HepG2 (cell line): Measurements from ENCODE around the gene FIBP. TPM values are rescaled to one million over a fixed set of nuclear protein-coding genes. Genes with fewer than 3 reads are reported as not detected.

Experiments
- ATRX ChIP-seq: sonication (generic); formaldehyde crosslinking; IDR thresholded peaks from 2 replicates; pipeline ENCODE4 v1.4.0; 2020; ENCODE audit warnings: missing genetic modification reagents, borderline replicate concordance
- IKZF4 ChIP-seq: sonication (generic); formaldehyde crosslinking; IDR thresholded peaks from 2 replicates; pipeline ENCODE4 v1.5.1; 2020; ENCODE audit warnings: borderline replicate concordance, mild to moderate bottlenecking, low read depth, missing genetic modification reagents; ENCODE audit errors: not compliant biosample characterization
- JUNB ChIP-seq: sonication (generic); formaldehyde crosslinking; IDR thresholded peaks from 2 replicates; pipeline ENCODE4 v1.8.0; 2022; ENCODE audit warnings: missing genetic modification reagents, mild to moderate bottlenecking, borderline replicate concordance
- JUND ChIP-seq: sonication (generic); formaldehyde crosslinking; IDR thresholded peaks from 2 replicates; pipeline ENCODE4 v1.8.0; 2022; ENCODE audit warnings: mild to moderate bottlenecking, missing genetic modification reagents
- KDM4B ChIP-seq: sonication (generic); formaldehyde crosslinking; IDR thresholded peaks from 2 replicates; pipeline ENCODE4 v1.4.0; 2020; ENCODE audit warnings: missing genetic modification reagents
- KLF13 ChIP-seq: sonication (generic); formaldehyde crosslinking; IDR thresholded peaks from 2 replicates; pipeline ENCODE4 v1.4.0; 2020; ENCODE audit warnings: mild to moderate bottlenecking, missing genetic modification reagents
- MIER3 ChIP-seq: IDR thresholded peaks from 2 replicates; pipeline ENCODE4 v1.6.1; 2016; ENCODE audit warnings: missing compliant biosample characterization, borderline replicate concordance
- PTBP1 ChIP-seq: fragments of 200-400 bp; formaldehyde crosslinking; IDR thresholded peaks from 2 replicates; pipeline ENCODE4 v1.6.1; 2018; ENCODE audit warnings: low read length, low read depth; ENCODE audit not compliant: poor library complexity, severe bottlenecking
- TAF1 ChIP-seq: sonication (generic); formaldehyde crosslinking; IDR thresholded peaks from 2 replicates; pipeline ENCODE4 v1.4.0; 2020; ENCODE audit warnings: missing genetic modification reagents
- ZBTB4 ChIP-seq: sonication (generic); formaldehyde crosslinking; IDR thresholded peaks from 2 replicates; pipeline ENCODE4 v1.4.0; 2020; ENCODE audit warnings: missing genetic modification reagents, mild to moderate bottlenecking, borderline replicate concordance
- ZFP1 ChIP-seq: IDR thresholded peaks from 2 replicates; pipeline ENCODE4 v1.6.1; 2016
- ZNF207 ChIP-seq: fragments of 450-650 bp; IDR thresholded peaks from 2 replicates; pipeline ENCODE4 v1.6.1; 2016; ENCODE audit warnings: antibody characterized with exemption, borderline replicate concordance
- ZNF225 ChIP-seq: sonication (generic); formaldehyde crosslinking; IDR thresholded peaks from 2 replicates; pipeline ENCODE4 v1.4.0; 2020; ENCODE audit warnings: mild to moderate bottlenecking, missing genetic modification reagents
- ZNF275 ChIP-seq: sonication (generic); formaldehyde crosslinking; IDR thresholded peaks from 2 replicates; pipeline ENCODE4 v1.8.0; 2022; ENCODE audit warnings: missing genetic modification reagents, mild to moderate bottlenecking, inconsistent platforms, borderline replicate concordance
- ZNF335 ChIP-seq: sonication (generic); formaldehyde crosslinking; IDR thresholded peaks from 2 replicates; pipeline ENCODE4 v1.4.0; 2020; ENCODE audit warnings: missing genetic modification reagents
- ZNF747 ChIP-seq: sonication (generic); formaldehyde crosslinking; IDR thresholded peaks from 2 replicates; pipeline ENCODE4 v1.8.1; 2023; ENCODE audit warnings: missing genetic modification reagents, mild to moderate bottlenecking, borderline replicate concordance
- ZSCAN12 ChIP-seq: sonication (generic); formaldehyde crosslinking; IDR thresholded peaks from 2 replicates; pipeline ENCODE4 v1.9.0; 2021; ENCODE audit warnings: mild to moderate bottlenecking, missing genetic modification reagents
- polyA plus RNA-seq, 8 experiments: library from polyadenylated mRNA; depleted of rRNA in 3 of 8; stranded (reverse) in 7 of 8; unstranded in 1 of 8; fragments of >200 nt; fragmentation: Illumina TruSeq in 4 of 8; extraction: Trizol in 4 of 8; gene quantifications; 2 replicates each; pipeline versions ENCODE4 v1.2.1 to v1.2.3, GENCODE V29; 2011 to 2016; ENCODE audit warnings: low read depth in 4 of 8, missing spikeins in 1 of 8, mixed read lengths in 1 of 8; ENCODE audit not compliant: insufficient read depth in 1 of 8
- total RNA-seq, 5 experiments: library from RNA; depleted of rRNA; stranded (reverse); fragments of >200 nt; fragmentation: Illumina TruSeq; extraction: Trizol; gene quantifications; 2 replicates each; pipeline ENCODE4 v1.2.3, GENCODE V29; 2016; ENCODE audit warnings: low read depth in 1 of 5
- TF ChIP-seq, protein P1 (sequence below): IDR thresholded peaks from 2 replicates; pipeline ENCODE4 v1.6.1; 2016; ENCODE audit warnings: mild to moderate bottlenecking, missing biosample characterization, missing genetic modification reagents
- TF ChIP-seq, protein P2 (sequence below): sonication (generic); formaldehyde crosslinking; IDR thresholded peaks from 2 replicates; pipeline ENCODE4 v1.4.0; 2020; ENCODE audit warnings: missing genetic modification reagents
- TF ChIP-seq, protein P3 (sequence below): IDR thresholded peaks from 2 replicates; pipeline ENCODE4 v1.6.1; 2016; ENCODE audit warnings: low read depth, control low read depth
- TF ChIP-seq, protein P4 (sequence below): sonication (generic); formaldehyde crosslinking; IDR thresholded peaks from 2 replicates; pipeline ENCODE4 v1.5.0; 2020; ENCODE audit warnings: missing genetic modification reagents

Gene FIBP
- total and polyA plus RNA-seq, 2 of the 13 experiments (the other 11 are each of a cell fraction or from before 2014, with no cell fraction given) = 42.9 to 62.1 TPM

DNA sequence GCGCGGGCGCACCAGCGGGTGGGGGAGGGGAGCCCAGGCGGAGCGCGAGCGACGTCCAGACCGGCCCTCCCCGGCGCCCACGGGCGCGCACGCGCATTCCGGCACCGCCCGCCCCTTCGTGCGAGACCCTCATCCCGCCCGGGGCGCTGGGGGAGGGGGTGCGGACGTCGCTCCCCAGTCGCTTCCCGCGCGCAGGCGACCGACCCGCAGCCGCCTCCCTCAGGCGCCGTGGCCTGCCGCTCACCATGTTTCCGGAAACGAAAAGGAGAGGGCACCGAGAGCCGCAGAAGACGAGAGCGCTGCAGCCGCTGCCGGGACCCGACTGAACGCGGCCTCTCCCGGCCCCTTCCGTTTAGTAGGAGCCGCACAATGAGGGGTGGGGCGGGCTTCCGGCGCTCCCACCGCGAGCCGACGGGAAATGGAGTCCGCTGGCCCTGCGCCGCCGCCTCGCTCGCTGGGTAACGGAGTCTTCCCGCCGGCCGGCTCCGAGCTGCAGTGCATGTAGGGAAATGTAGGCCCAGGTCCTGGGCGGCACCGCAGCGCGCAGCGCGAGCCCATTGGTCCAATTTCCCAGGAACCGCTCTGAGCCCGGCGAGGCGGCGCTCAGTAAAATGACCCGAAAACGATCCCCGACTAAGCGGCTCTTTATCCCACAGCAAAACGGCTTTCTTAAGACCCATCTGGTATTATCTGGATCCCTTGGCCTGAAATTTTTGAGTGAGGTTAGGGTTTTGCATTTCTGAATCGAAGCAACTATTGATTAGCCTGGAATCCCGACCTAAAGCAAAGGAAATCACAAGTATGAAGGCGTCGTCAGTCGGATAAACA is 30.2 kb downstream of the FIBP start, which contains the start of gene CFL1 (continued):
- TF ChIP-seq, protein P1, sequence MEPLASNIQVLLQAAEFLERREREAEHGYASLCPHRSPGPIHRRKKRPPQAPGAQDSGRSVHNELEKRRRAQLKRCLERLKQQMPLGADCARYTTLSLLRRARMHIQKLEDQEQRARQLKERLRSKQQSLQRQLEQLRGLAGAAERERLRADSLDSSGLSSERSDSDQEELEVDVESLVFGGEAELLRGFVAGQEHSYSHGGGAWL = no peak
- no peak for TF ChIP-seq ZNF747 (CRISPR knock-in tag)
- TF ChIP-seq, protein P2, sequence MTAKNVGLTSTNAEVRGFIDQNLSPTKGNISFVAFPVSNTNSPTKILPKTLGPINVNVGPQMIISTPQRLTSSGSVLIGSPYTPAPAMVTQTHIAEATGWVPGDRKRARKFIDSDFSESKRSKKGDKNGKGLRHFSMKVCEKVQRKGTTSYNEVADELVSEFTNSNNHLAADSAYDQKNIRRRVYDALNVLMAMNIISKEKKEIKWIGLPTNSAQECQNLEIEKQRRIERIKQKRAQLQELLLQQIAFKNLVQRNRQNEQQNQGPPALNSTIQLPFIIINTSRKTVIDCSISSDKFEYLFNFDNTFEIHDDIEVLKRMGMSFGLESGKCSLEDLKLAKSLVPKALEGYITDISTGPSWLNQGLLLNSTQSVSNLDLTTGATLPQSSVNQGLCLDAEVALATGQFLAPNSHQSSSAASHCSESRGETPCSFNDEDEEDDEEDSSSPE (CRISPR knock-in tag) = peak; percentile 95
- TF ChIP-seq TAF1 = peak; percentile 94
- no peak for TF ChIP-seq JUND (CRISPR knock-in tag)
- TF ChIP-seq KDM4B = no peak
- TF ChIP-seq ZSCAN12 (CRISPR knock-in tag) = no peak
- TF ChIP-seq IKZF4 (CRISPR knock-in tag) = peak; percentile 84
- TF ChIP-seq MIER3 (CRISPR knock-in tag) = no peak
- no peak for TF ChIP-seq ZNF275 (CRISPR knock-in tag)
- TF ChIP-seq ZNF225 (CRISPR knock-in tag) = 0 out of 2 replicates have a peak, but pooled peaks have one; percentile 42
- TF ChIP-seq ZBTB4 (CRISPR knock-in tag) = 0 out of 2 replicates have a peak, but pooled peaks have one; percentile 25
- no peak for TF ChIP-seq PTBP1
- TF ChIP-seq ZNF207 = no peak
- TF ChIP-seq ATRX (CRISPR knock-in tag) = no peak
- TF ChIP-seq, protein P3, sequence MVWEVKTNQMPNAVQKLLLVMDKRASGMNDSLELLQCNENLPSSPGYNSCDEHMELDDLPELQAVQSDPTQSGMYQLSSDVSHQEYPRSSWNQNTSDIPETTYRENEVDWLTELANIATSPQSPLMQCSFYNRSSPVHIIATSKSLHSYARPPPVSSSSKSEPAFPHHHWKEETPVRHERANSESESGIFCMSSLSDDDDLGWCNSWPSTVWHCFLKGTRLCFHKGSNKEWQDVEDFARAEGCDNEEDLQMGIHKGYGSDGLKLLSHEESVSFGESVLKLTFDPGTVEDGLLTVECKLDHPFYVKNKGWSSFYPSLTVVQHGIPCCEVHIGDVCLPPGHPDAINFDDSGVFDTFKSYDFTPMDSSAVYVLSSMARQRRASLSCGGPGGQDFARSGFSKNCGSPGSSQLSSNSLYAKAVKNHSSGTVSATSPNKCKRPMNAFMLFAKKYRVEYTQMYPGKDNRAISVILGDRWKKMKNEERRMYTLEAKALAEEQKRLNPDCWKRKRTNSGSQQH (CRISPR knock-in tag) = peak; percentile 91
- no peak for TF ChIP-seq JUNB (CRISPR knock-in tag)
- TF ChIP-seq KLF13 (CRISPR knock-in tag) = no peak
- TF ChIP-seq ZFP1 (CRISPR knock-in tag) = 0 out of 2 replicates have a peak, but pooled peaks have one; percentile 41
- TF ChIP-seq, protein P4, sequence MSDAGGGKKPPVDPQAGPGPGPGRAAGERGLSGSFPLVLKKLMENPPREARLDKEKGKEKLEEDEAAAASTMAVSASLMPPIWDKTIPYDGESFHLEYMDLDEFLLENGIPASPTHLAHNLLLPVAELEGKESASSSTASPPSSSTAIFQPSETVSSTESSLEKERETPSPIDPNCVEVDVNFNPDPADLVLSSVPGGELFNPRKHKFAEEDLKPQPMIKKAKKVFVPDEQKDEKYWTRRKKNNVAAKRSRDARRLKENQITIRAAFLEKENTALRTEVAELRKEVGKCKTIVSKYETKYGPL (CRISPR knock-in tag) = no peak
- no peak; the same call in 1 of the 2 replicates for TF ChIP-seq ZNF335 (CRISPR knock-in tag)
